ENCODE measurements around the gene BRINP3. TPM values are rescaled to one million over a fixed set of nuclear protein-coding genes. Genes with fewer than 3 reads are reported as not detected.

BRINP3 gene
- total RNA-seq, 1 experiment from 2014 or later = not detected

DNA sequence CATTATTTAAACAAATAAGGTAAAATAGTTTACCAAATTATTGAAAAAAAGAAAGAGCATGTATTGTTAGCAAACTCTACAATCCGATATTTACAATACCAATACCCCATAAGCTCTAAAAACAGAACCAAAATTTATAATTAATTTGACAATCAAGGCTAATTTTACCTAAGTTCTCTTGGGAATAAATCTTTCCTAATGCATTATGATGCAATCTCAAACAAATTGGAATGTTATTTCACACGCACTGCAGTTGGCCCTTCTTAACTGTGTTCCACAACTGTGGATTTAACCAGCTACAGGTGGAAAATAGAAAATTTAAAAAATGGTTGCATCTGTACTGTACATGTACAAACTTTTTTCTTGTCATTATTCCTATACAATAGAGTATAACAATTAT, 300.1 kb downstream of the BRINP3 start:
- Histone ChIP-seq H3K56ac (ENCODE audit: insufficient read length, low read depth, low read length) (no peak overlapping the region), H4K91ac (ENCODE audit: insufficient read length, low read depth, low read length) (no peak overlapping the region), H4K8ac (replicated peaks; ENCODE audit: insufficient read length, low read depth, low read length) (no peak overlapping the region), H3K18ac (ENCODE audit: insufficient read length, low read depth, low read length) (no peak overlapping the region), H3K23ac (ENCODE audit: insufficient read length, low read depth, low read length) (no peak overlapping the region), H3K9me3 (ENCODE audit: control insufficient read depth, low read depth, low read length) (no peaks in the 10 kb centered on the region), H3K23me2 (ENCODE audit: insufficient read length, low read depth, low read length, poor library complexity, severe bottlenecking) (no peaks in the 10 kb centered on the region), H3T11ph (ENCODE audit: low read length) (no peak overlapping the region), H3K27ac (ENCODE audit: insufficient read length, low read depth, low read length) (no peak overlapping the region), H3K79me2 (ENCODE audit: insufficient read depth, low read length) (no peaks in the 10 kb centered on the region), H2BK120ac (ENCODE audit: low read depth, low read length, poor library complexity, severe bottlenecking) (no peak overlapping the region), H3K14ac (ENCODE audit: insufficient read depth, low read length) (no peak overlapping the region), H2BK5ac (ENCODE audit: insufficient read length, low read length) (no peak overlapping the region), H2BK12ac (ENCODE audit: insufficient read length, low read depth, low read length) (no peak overlapping the region), H2AK5ac (ENCODE audit: insufficient read length, low read length) (no peak overlapping the region), H2AFZ (ENCODE audit: low read length) (no peak overlapping the region), H3K4ac (ENCODE audit: low read depth, low read length) (no peak overlapping the region), H2BK15ac (ENCODE audit: low read depth, low read length) (no peak overlapping the region), H3K4me2 (ENCODE audit: insufficient read depth, insufficient read length, low read length) (no peak overlapping the region), H3K4me1 (ENCODE audit: insufficient read depth, low read length) (no peaks in the 10 kb centered on the region), H4K5ac (ENCODE audit: insufficient read length, low read depth, low read length) (no peak overlapping the region), H3K9ac (ENCODE audit: extremely low read depth, insufficient read length, low read length) (no peak overlapping the region), H2BK20ac (ENCODE audit: low read depth, low read length, poor library complexity, severe bottlenecking) (no peak overlapping the region), H3K79me1 (ENCODE audit: insufficient read depth, low read depth, low read length, poor library complexity, severe bottlenecking) (no peaks in the 10 kb centered on the region), H4K20me1 (ENCODE audit: control insufficient read depth, insufficient read depth, insufficient read length) (no peaks in the 10 kb centered on the region), H3K27me3 (ENCODE audit: insufficient read depth, low read length) (no peaks in the 10 kb centered on the region)
- H3K27me3 Mint-ChIP-seq (ENCODE audit: low read depth) = no peaks in the 10 kb centered on the region; the same call in 1 of the 2 replicates
- no peaks in the 10 kb centered on the region for H3K9me3 Mint-ChIP-seq
- TF ChIP-seq CTCF (conservative IDR thresholded peaks at IDR 0.05) = no peak
- no peaks in the 10 kb centered on the region for H3K4me1 Mint-ChIP-seq
- H3K4me3 Mint-ChIP-seq = no peak overlapping the region
- H3K36me3 Mint-ChIP-seq (ENCODE audit: insufficient read depth in 1 of 3, low read depth in 3 of 3) = no peaks in the 10 kb centered on the region
- WGBS (ENCODE audit: extremely low coverage, insufficient read length, low lambda C conversion rate) = no CpG with 5 or more reads among the region's 2 CpGs
- no peak for DNase-seq
- no peak overlapping the region for H3K27ac Mint-ChIP-seq
